Measurements from ENCODE around the gene OR10D3.

The OR10D3 gene

GRCh38 chr11:124152770-124153407 lies 30.3 kb upstream of the OR10D3 start:
- TF ChIP-seq CREB1 (IDR thresholded peaks at IDR 0.05; ENCODE audit: low read depth): no peak
- no peak for TF ChIP-seq TEAD4 (IDR thresholded peaks at IDR 0.05)
- TF ChIP-seq USF1 (IDR thresholded peaks at IDR 0.05): no peak
- no peak for TF ChIP-seq YY1 (IDR thresholded peaks at IDR 0.05; ENCODE audit: low read depth)
- no peak for TF ChIP-seq RAD21 (IDR thresholded peaks at IDR 0.05; ENCODE audit: low read depth)
- TF ChIP-seq MAX (IDR thresholded peaks at IDR 0.05): no peak
- TF ChIP-seq ZBTB7A (IDR thresholded peaks at IDR 0.05; ENCODE audit: low read depth): no peak
- no peak for TF ChIP-seq TAF1 (IDR thresholded peaks at IDR 0.05; ENCODE audit: low read depth)
- TF ChIP-seq EP300 (IDR thresholded peaks at IDR 0.05; ENCODE audit: borderline replicate concordance): no peak
- TF ChIP-seq CEBPB (IDR thresholded peaks at IDR 0.05): no peak
- no peak for TF ChIP-seq NFIC (IDR thresholded peaks at IDR 0.05)
- no peak for TF ChIP-seq FOXM1 (IDR thresholded peaks at IDR 0.05; ENCODE audit: borderline replicate concordance, low read depth)
- no peak for TF ChIP-seq EGR1 (IDR thresholded peaks at IDR 0.05)
- no peak for TF ChIP-seq TCF12 (IDR thresholded peaks at IDR 0.05; ENCODE audit: low read depth)
- TF ChIP-seq REST (IDR thresholded peaks at IDR 0.05; ENCODE audit: low read depth): no peak

GRCh38 chr11:124153821-124154220 lies 29.3 kb upstream of the OR10D3 start:
- TF ChIP-seq NFIC (IDR thresholded peaks at IDR 0.05) (no peak), EGR1 (IDR thresholded peaks at IDR 0.05) (no peak), TCF12 (IDR thresholded peaks at IDR 0.05; ENCODE audit: low read depth) (no peak), MAX (IDR thresholded peaks at IDR 0.05) (no peak), ZBTB7A (IDR thresholded peaks at IDR 0.05; ENCODE audit: low read depth) (no peak), REST (IDR thresholded peaks at IDR 0.05; ENCODE audit: low read depth) (no peak), CREB1 (IDR thresholded peaks at IDR 0.05; ENCODE audit: low read depth) (no peak), EP300 (IDR thresholded peaks at IDR 0.05; ENCODE audit: borderline replicate concordance) (no peak), CEBPB (IDR thresholded peaks at IDR 0.05) (no peak), TAF1 (IDR thresholded peaks at IDR 0.05; ENCODE audit: low read depth) (no peak), FOXM1 (IDR thresholded peaks at IDR 0.05; ENCODE audit: borderline replicate concordance, low read depth) (no peak), YY1 (IDR thresholded peaks at IDR 0.05; ENCODE audit: low read depth) (no peak)

GRCh38 chr11:124159481-124159880 lies 23.7 kb upstream of the OR10D3 start:
- no peak for TF ChIP-seq CEBPB (IDR thresholded peaks at IDR 0.05)
- TF ChIP-seq MAX (IDR thresholded peaks at IDR 0.05): no peak
- TF ChIP-seq RAD21 (IDR thresholded peaks at IDR 0.05; ENCODE audit: low read depth): no peak
- TF ChIP-seq ZBTB7A (IDR thresholded peaks at IDR 0.05; ENCODE audit: low read depth): no peak
- TF ChIP-seq TEAD4 (IDR thresholded peaks at IDR 0.05): no peak
- TF ChIP-seq USF1 (IDR thresholded peaks at IDR 0.05): no peak

- no peak for TF ChIP-seq TCF12 (IDR thresholded peaks at IDR 0.05; ENCODE audit: low read depth)
- no peak for TF ChIP-seq TEAD4 (IDR thresholded peaks at IDR 0.05)
- no peak for TF ChIP-seq FOXM1 (IDR thresholded peaks at IDR 0.05; ENCODE audit: borderline replicate concordance, low read depth)
- TF ChIP-seq EP300 (IDR thresholded peaks at IDR 0.05; ENCODE audit: borderline replicate concordance): no peak
- no peak for TF ChIP-seq RAD21 (IDR thresholded peaks at IDR 0.05; ENCODE audit: low read depth)
- no peak for TF ChIP-seq USF1 (IDR thresholded peaks at IDR 0.05)
Observed at GRCh38 chr11:124160986-124161385, 22.2 kb upstream of the OR10D3 start.

GRCh38 chr11:124167826-124168231 lies 15.3 kb upstream of the OR10D3 start:
- no peak for TF ChIP-seq RAD21 (IDR thresholded peaks at IDR 0.05; ENCODE audit: low read depth)
- TF ChIP-seq CREB1 (IDR thresholded peaks at IDR 0.05; ENCODE audit: low read depth): no peak
- no peak for TF ChIP-seq TEAD4 (IDR thresholded peaks at IDR 0.05)
- TF ChIP-seq REST (IDR thresholded peaks at IDR 0.05; ENCODE audit: low read depth): no peak
- TF ChIP-seq TAF1 (IDR thresholded peaks at IDR 0.05; ENCODE audit: low read depth): no peak
- TF ChIP-seq FOXM1 (IDR thresholded peaks at IDR 0.05; ENCODE audit: borderline replicate concordance, low read depth): no peak
- TF ChIP-seq NFIC (IDR thresholded peaks at IDR 0.05): no peak
- no peak for TF ChIP-seq YY1 (IDR thresholded peaks at IDR 0.05; ENCODE audit: low read depth)
- TF ChIP-seq CEBPB (IDR thresholded peaks at IDR 0.05): no peak
- TF ChIP-seq EP300 (IDR thresholded peaks at IDR 0.05; ENCODE audit: borderline replicate concordance): no peak

Measured in Ishikawa (cell line).